AG09319 (cell line): Measurements from ENCODE around the gene GIPC3.

Experiments used
- DNase-seq: peaks from one replicate; pipeline ENCODE4 v3.0.0-alpha.2; 2010; ENCODE audit warnings: low read depth; ENCODE audit errors: extremely low read depth
- TF ChIP-seq, protein P1 (sequence below): IDR thresholded peaks from 2 replicates; pipeline ENCODE4 v1.5.1; 2011; ENCODE audit warnings: low read depth, mild to moderate bottlenecking, inconsistent platforms, low read length, moderate library complexity

Gene GIPC3

DNA sequence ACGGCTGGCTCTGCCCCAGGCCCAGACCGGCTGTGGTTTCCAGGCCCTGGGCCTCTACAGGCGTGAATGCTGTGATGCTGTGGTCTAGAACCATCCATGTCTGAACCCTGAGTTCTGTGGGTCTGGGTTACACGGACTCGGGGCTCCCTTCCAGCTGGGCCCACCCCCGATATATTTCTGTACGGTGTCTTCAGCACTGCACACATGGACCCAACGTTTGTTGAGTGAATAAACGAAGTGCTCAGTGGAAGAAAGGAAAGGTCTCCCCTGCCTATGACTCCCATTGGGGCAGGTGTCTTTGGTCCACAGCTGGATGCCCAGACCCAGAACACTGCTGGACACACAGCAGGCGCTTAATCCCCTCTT, 39.6 kb upstream of the GIPC3 start:
- TF ChIP-seq, protein P1, sequence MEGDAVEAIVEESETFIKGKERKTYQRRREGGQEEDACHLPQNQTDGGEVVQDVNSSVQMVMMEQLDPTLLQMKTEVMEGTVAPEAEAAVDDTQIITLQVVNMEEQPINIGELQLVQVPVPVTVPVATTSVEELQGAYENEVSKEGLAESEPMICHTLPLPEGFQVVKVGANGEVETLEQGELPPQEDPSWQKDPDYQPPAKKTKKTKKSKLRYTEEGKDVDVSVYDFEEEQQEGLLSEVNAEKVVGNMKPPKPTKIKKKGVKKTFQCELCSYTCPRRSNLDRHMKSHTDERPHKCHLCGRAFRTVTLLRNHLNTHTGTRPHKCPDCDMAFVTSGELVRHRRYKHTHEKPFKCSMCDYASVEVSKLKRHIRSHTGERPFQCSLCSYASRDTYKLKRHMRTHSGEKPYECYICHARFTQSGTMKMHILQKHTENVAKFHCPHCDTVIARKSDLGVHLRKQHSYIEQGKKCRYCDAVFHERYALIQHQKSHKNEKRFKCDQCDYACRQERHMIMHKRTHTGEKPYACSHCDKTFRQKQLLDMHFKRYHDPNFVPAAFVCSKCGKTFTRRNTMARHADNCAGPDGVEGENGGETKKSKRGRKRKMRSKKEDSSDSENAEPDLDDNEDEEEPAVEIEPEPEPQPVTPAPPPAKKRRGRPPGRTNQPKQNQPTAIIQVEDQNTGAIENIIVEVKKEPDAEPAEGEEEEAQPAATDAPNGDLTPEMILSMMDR = no peak
- no peak for DNase-seq

GRCh38 chr19:3546119-3546518, 39.2 kb upstream of the GIPC3 start:
- DNase-seq = no peak
- TF ChIP-seq, protein P1 = no peak

- TF ChIP-seq, protein P1 = peak; percentile 54
- no peak for DNase-seq
Measured at GRCh38 chr19:3547301-3547731, 38.0 kb upstream of the GIPC3 start.

DNA sequence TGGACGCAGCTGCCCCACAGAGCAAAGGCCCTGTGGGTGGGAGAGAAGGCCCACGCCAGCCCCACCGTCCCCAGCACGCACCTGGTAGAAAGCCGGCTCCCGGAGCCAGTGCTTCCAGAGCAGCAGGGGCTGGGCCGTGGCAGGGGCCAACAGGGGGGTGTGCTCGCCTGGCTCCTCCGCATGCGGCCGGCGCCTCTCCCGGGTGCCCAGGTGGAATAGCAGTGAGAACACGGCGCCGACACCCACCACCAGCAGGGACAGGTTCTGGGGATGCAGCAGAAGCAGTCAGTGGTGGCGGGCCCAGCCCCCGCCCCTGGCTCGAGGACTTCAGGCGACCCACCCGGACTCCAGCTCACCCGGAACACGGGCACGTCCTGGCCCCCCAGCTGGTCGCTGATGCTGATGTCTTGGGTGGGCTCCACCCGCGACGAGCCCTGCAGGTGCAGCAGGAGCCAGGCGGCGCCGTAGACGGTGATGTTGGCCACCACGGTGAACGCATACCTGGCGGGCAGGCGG, 37.5 kb upstream of the GIPC3 start:
- TF ChIP-seq, protein P1 = no peak
- DNase-seq = no peak

DNA sequence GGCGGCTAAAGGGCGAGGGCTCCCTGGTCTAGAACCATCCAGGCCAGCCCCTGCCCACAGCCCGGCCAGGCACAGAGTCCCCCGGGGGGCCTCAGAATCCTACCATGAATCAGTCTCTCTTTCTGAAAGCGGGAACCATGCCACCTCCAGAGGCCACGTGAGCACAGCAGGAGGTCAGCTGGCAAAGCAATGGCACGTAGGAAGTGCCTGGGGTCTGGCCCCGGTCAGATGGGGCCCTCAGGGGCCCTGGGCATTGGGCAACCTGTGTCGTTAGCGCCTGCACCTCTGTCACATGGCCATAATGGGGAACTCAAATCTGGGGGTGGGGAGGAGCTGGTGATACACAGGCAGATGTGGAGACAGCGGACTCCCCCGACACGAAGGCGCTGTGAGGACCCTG, 36.7 kb upstream of the GIPC3 start:
- TF ChIP-seq, protein P1 = no peak
- no peak for DNase-seq

- TF ChIP-seq, protein P1 = no peak
- no peak for DNase-seq
Measured at GRCh38 chr19:3549816-3550215, 35.5 kb upstream of the GIPC3 start.

DNA sequence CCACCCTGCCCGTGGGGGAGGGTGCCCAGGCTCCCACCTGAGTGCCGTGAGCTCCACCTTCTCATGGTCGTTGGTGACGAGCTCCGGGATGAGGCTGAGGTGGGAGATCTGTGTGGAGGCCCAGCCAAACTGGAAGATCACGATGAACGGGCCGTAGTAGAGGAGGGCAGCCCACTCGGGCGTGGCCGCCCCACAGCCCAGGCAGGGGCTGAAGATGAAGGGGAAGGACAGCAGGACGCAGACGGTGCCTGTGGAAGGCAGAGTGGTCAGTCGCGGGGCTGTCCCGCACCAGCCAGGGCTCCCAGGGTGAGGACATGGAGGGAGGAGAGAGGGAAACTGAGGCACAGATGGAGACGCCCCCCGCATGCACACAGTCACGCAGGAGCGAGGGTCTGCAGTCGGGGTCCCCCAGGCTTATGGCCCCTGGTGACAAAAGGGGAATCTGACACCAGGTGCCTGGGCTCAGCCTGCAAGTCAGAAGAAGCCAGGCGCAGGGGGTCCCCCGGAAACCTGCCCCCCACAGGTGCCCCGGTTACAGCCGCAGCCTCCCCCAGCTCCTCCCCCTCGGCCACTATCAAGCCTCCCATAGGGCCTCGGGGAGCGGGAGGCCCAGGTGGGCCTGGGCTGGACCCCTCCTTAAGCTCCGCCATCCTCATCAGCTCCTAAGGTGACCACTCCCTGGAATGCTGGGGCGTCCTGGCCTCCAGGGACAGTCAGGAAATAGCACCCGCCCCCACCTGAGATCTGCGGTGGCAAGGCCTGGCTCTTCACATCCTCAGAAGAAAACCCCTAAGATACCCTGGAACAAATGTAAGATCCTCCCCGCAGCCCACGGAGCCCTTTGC, 34.1 kb upstream of the GIPC3 start:
- no peak for DNase-seq
- TF ChIP-seq, protein P1 = no peak
